Thyroid gland (tissue), 4 donors: ENCODE results near the gene ATF1. TPM values are rescaled to one million over a fixed set of nuclear protein-coding genes. Genes with fewer than 3 reads are reported as not detected.
"Not testable (repeated sequence)": the region's sequence is repeated elsewhere in the genome, so short reads cannot be mapped to it uniquely, and the experiment has no call there.

Experiments used
- DNase-seq, 2 donors: peaks; one replicate each; pipeline ENCODE4 v3.0.0-alpha.2; 2019
- H3K27ac ChIP-seq, 3 donors: fragments of 200-600 bp; sonication (generic); 1 replicate in 2 of 3; 2 replicates in 1 of 3; pipeline ENCODE4 v1.5.1; 2016 to 2019; ENCODE audit warnings: mild to moderate bottlenecking in 1 of 3, moderate library complexity in 1 of 3
- H3K27me3 ChIP-seq: fragments of 200-600 bp; sonication (generic); one replicate; pipeline ENCODE4 v1.5.1; 2019
- H3K36me3 ChIP-seq, 2 donors: fragments of 200-600 bp; sonication (generic); one replicate each; pipeline ENCODE4 v1.5.1; 2016 to 2019
- H3K4me1 ChIP-seq, 2 donors: fragments of 200-600 bp; sonication (generic); one replicate each; pipeline ENCODE4 v1.5.1; 2017 to 2019
- H3K4me3 ChIP-seq, 3 donors: fragments of 200-600 bp; sonication (generic); replicated peaks in 1 of 3; 1 replicate in 2 of 3; 2 replicates in 1 of 3; pipeline ENCODE4 v1.5.1; 2016; ENCODE audit warnings: mild to moderate bottlenecking in 1 of 3
- H3K9me3 ChIP-seq: fragments of 200-600 bp; sonication (generic); one replicate; pipeline ENCODE4 v1.5.1; 2017
- CTCF ChIP-seq, 6 experiments: fragments of 200-600 bp in 3 of 6; fragments of 450-650 bp in 3 of 6; sonication (generic) in 3 of 6; IDR thresholded peaks; one replicate each; pipeline ENCODE4 v1.5.1; 2016 to 2019; ENCODE audit warnings: antibody characterized with exemption in 6 of 6, mild to moderate bottlenecking in 2 of 6, inconsistent platforms in 1 of 6, moderate library complexity in 1 of 6
- POLR2A ChIP-seq, 2 donors: fragments of 450-650 bp; IDR thresholded peaks; one replicate each; pipeline ENCODE4 v1.6.1; 2017; ENCODE audit warnings: antibody characterized with exemption in 2 of 2, mild to moderate bottlenecking in 2 of 2, moderate library complexity in 1 of 2
- WGBS, 2 donors: methylation state at CpG; one replicate each; pipeline ENCODE4 v1.1.5; 2017; 5-methylcytosine and 5-hydroxymethylcytosine counted together
- intact Hi-C: fragments of 100-400 bp; cut with DNase I; formaldehyde crosslinking; loops from one replicate; pipeline ENCODE4 v1.15.1; 2023
- total RNA-seq, 4 donors: library from RNA; depleted of rRNA; stranded (reverse); fragments of >200 nt; gene quantifications; one replicate each; pipeline ENCODE4 v1.2.3, GENCODE V29; 2016

The ATF1 gene
- total RNA-seq, 4 donors from 2014 or later = 19.4 to 37.0 (median 25.5) TPM

GRCh38 chr12:50841716-50842531 is 78.0 kb downstream of the ATF1 start:
- no peaks in the 10 kb centered on the region for H3K36me3 ChIP-seq
- intact Hi-C loops = no loop called here
- WGBS, 2 donors = 60 to 66% methylated on average over 7 of the region's 7 CpGs
- no peaks in the 10 kb centered on the region for H3K27me3 ChIP-seq
- no peak for TF ChIP-seq CTCF (IDR thresholded peaks at IDR 0.05)
- TF ChIP-seq POLR2A (IDR thresholded peaks at IDR 0.05) = no peak
- H3K4me3 ChIP-seq = no peak overlapping the region
- no peaks in the 10 kb centered on the region for H3K4me1 ChIP-seq
- H3K9me3 ChIP-seq = no peaks in the 10 kb centered on the region
- no peak overlapping the region for H3K27ac ChIP-seq
- DNase-seq = no peak

DNA sequence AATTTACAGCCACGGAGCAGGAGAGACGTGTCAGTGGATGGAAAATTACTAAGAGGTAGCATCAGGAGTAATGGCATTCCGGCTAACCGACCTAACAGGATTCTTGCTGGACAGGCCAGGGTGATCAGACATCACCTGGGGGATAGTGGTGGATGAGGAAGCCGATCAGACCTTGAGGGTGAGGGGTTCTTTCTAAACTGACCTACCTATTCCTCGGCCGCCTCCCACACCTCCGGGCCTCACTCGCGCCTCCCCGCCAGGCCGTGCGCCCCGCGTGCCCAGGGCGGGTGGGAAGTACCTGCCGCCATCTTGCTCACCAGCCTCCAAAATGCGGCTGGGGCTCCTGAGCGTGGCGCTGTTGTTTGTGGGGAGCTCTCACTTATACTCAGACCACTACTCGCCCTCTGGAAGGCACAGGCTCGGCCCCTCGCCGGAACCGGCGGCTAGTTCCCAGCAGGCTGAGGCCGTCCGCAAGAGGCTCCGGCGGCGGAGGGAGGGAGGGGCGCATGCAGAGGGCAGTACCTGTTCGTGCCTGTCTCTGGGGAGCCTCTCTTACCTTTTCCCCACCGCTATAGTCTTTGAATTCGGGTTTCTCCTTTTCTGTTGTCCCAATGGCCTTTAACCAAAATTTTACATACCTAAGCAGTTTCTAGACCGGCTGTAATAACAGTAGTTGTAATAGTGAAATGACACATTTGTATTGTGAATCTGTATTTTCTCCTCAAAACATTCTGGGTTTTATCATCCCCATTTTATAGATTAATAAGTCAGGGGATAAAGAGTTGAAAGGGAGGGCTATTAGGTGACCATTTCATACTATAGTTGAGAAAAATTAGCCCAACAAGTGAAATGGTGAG is 79.0 kb downstream of the ATF1 start, which contains the start of gene TMPRSS12:
TMPRSS12 (plus strand) TSS at position 290 of the 857 bp plus-strand sequence; CDS start at position 329, 39 bp downstream.
- Histone ChIP-seq H3K27ac (peak within 1 kb of the TSS in 1 of 3 donors; percentile 4), H3K36me3 (no peaks in the 10 kb centered on the region), H3K4me3 (peak within 1 kb of the TSS in 1 of 3 donors; percentile 8), H3K4me1 (no peaks in the 10 kb centered on the region), H3K9me3 (no peaks in the 10 kb centered on the region), H3K27me3 (no peaks in the 10 kb centered on the region)
- peak; percentile 58 to 65 for DNase-seq
- WGBS, 2 donors = 23 to 25% methylated on average over 20 to 21 of the region's 36 CpGs
- TF ChIP-seq POLR2A (IDR thresholded peaks at IDR 0.05) (peak in 1 of 2 donors; percentile 32), CTCF (IDR thresholded peaks at IDR 0.05) (peak in 5 of 6 experiments; percentile 17 to 36 (median 18))
- intact Hi-C loops = no loop called here

DNA sequence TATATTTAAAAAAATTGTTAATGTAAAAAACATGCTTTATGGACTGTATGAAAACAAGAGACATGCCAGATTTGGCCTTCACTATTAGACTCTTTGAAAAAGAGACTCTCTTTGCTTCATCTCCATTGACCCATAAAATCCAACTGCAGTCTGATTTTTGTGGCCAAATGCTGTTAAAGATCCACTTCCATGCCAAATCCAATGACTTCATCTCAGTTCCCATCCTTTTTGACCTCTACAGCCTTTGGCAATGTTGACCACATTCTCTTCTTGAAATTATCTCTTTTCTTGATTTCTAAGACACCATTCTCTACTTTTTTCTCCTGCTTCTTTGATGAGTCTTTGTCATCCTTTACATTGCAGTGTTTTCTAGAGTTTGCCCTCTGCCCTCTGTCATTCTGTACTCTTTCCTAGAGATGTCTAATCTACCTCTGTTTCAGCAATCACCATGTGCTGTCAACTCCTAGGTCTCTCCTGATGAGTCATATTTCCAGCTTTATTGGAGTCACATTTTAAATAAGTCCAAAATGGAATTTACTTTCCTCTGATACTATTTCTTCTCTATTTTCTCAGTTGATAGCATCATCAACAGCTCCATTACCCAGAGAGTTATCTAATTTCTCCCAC is 81.2 kb downstream of the ATF1 start:
- DNase-seq = no peak
- intact Hi-C loops = no loop called here
- Histone ChIP-seq H3K4me3 (no peak overlapping the region), H3K27me3 (no peaks in the 10 kb centered on the region), H3K4me1 (no peaks in the 10 kb centered on the region), H3K9me3 (no peaks in the 10 kb centered on the region), H3K27ac (no peak overlapping the region), H3K36me3 (no peaks in the 10 kb centered on the region)
- no peak for TF ChIP-seq POLR2A (IDR thresholded peaks at IDR 0.05)
- TF ChIP-seq CTCF (IDR thresholded peaks at IDR 0.05) = no peak

DNA sequence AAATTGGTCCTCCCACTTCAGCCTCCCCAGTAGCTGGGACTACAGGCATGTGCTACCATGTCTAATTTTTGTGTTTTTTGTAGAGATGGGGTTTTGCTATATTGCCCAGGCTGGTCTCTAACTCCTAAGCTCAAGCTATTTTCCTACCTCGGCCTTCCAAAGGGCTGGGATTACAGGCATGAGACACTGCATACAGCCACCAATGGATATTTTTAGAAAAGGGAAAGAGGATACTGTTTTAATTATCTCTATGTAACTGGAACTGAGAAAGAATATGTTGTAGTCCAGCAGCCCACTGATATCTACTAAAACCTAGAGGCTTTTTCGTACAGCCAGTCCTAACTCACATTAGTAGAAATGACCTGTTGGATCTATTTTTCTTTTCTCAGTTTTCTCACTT is 85.1 kb downstream of the ATF1 start:
- Histone ChIP-seq H3K4me1 (no peaks in the 10 kb centered on the region), H3K36me3 (no peaks in the 10 kb centered on the region), H3K9me3 (no peaks in the 10 kb centered on the region), H3K4me3 (no peak overlapping the region), H3K27ac (no peak overlapping the region), H3K27me3 (no peaks in the 10 kb centered on the region)
- no peak for TF ChIP-seq CTCF (IDR thresholded peaks at IDR 0.05)
- 76 to 79% methylated on average over 2 of the region's 2 CpGs for WGBS, 2 donors
- DNase-seq = no peak
- intact Hi-C loops = no loop called here

DNA sequence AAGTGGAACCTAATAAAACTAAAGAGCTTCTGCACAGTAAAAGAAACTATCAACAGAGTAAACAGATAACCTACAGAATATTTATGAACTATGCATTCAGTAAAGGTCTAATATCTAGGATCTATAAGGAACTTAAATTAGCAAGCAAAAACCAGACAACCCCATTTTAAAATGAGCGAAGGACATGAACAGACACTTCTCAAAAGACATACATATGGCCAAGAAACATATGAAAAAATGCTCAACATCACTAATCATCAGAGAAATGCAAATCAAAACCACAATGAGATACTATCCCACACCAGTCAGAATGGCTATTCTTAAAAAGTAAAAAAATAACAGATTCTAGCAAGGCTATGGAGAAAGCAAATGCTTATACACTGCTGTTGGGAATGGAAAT is 91.3 kb downstream of the ATF1 start:
- H3K4me3 ChIP-seq, H3K4me1 ChIP-seq, H3K27me3 ChIP-seq, intact Hi-C loops, H3K36me3 ChIP-seq, H3K9me3 ChIP-seq, DNase-seq, H3K27ac ChIP-seq: not testable (repeated sequence)
- 91 to 98% methylated on average over 1 of the region's 1 CpG for WGBS, 2 donors

DNA sequence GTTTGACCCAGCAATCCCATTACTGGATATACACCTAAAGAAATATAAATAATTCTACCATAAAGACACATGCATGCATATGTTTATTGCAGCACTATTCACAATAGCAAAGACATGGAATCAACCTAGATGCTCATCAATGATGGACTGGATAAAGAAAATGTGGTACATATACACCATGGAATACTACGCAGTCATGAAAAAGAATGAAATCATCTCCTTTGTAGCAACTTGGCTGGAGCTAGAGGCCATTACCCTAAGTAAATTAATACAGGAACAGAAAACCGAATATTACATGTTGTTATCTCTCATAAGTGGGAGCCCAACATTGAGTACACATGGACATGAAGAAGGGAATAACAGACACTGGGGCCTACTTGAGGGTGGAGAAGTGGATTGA is 91.8 kb downstream of the ATF1 start:
- H3K4me3 ChIP-seq, H3K4me1 ChIP-seq, H3K27me3 ChIP-seq, H3K9me3 ChIP-seq, DNase-seq, H3K27ac ChIP-seq, H3K36me3 ChIP-seq, intact Hi-C loops: not testable (repeated sequence)
- WGBS, 2 donors = 93 to 95% methylated on average over 2 of the region's 2 CpGs
